Heart left ventricle (tissue), 13 donors: ENCODE measurements around the gene CENPM.

Source experiments
- POLR2A ChIP-seq, 2 donors: fragments of 450-650 bp; IDR thresholded peaks; one replicate each; pipeline ENCODE4 v1.6.1; 2017; ENCODE audit warnings: antibody characterized with exemption in 2 of 2, mild to moderate bottlenecking in 2 of 2, moderate library complexity in 2 of 2
- TF ChIP-seq, protein P1 (sequence below), 12 donors: fragments of 200-600 bp; sonication (generic) in 4 of 12; IDR thresholded peaks; one replicate each; pipeline versions ENCODE4 v1.5.0 to v1.8.0; 2018 to 2022; ENCODE audit warnings: antibody characterized with exemption in 12 of 12, mild to moderate bottlenecking in 5 of 12
- donor health status: ischemic (EF 13 %, LVEDD 7.1; RV severe dilation, severe dysfunction).
- donor health status: DM: no; HTN: yes; CAD: no.
- donor health status: DM: no; HTN: no; CAD: no.
- donor health status: ischemic (EF 25% LVEDD 6.9; RV normal size, moderate dysfunction).
- donor health status: ischemic (EF 25% LVEDD 5.7; RV mildly dilated, moderate dysfunction).
- donor health status: ischemic (EF 35%, LVEDD 5.7; RV mildly dilated, moderate dysfunction).
- donor health status: nonischemic (EF 11% LVEDD 7.7; RV severe dilation, severe dysfunction).
- donor health status: DM: yes; HTN: yes; CAD: no.
- donor health status: PGD.
- donor health status: ischemic (EF 29% LVEDD 5.4; RV normal size, mild dysfunction).
- donor health status: nonischemic (EF 23%, LVEDD 6.1; RV moderate dilation, normal function).

DNA sequence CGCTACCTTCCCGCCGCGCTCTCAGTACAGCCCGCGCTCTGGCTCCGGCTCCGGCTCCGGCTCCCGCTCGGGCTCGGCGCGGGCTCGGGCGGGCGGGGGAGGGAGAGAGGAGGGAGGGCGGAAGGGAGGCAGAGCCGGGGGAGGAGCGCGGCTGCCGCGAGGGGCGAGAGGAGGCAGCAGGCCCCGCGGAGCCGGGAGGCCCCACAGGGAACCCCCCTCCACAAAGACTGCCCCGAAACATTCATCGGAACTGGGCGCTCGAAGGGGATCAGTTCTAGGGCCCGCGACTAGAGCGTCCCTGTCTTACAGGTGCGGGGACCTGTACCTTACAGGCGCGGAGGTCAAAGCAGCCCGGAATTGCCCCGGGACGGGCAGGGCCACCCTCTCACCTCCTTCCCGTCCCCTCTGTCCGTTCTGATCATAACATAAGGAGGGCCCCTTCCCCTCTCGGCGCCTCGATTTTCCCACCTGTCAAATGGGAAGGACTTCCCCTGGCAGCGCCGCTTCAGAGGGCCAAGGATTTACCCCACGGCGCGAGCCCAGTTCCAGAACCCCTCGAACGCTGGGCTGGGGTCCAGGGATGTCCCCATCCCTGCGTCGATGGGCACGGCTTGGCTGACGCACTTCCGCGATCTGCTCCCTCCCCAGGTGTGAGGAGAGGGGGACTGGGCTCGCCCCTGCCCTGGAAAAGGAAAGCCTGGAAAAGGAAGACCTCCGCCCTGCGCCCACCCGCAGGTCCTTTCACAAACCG is 31.7 kb downstream of the CENPM start, which contains the start of gene SHISA8:
- no peak for TF ChIP-seq POLR2A (IDR thresholded peaks at IDR 0.05)
- TF ChIP-seq, protein P1, sequence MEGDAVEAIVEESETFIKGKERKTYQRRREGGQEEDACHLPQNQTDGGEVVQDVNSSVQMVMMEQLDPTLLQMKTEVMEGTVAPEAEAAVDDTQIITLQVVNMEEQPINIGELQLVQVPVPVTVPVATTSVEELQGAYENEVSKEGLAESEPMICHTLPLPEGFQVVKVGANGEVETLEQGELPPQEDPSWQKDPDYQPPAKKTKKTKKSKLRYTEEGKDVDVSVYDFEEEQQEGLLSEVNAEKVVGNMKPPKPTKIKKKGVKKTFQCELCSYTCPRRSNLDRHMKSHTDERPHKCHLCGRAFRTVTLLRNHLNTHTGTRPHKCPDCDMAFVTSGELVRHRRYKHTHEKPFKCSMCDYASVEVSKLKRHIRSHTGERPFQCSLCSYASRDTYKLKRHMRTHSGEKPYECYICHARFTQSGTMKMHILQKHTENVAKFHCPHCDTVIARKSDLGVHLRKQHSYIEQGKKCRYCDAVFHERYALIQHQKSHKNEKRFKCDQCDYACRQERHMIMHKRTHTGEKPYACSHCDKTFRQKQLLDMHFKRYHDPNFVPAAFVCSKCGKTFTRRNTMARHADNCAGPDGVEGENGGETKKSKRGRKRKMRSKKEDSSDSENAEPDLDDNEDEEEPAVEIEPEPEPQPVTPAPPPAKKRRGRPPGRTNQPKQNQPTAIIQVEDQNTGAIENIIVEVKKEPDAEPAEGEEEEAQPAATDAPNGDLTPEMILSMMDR (IDR thresholded peaks at IDR 0.05): no peak
